ENCODE measurements around the gene STRIP1. TPM values are rescaled to one million over a fixed set of nuclear protein-coding genes. Genes with fewer than 3 reads are reported as not detected.
A peak's percentile ranks its signal among the peaks of the same experiment; 100 is the strongest.

STRIP1 gene, protein sequence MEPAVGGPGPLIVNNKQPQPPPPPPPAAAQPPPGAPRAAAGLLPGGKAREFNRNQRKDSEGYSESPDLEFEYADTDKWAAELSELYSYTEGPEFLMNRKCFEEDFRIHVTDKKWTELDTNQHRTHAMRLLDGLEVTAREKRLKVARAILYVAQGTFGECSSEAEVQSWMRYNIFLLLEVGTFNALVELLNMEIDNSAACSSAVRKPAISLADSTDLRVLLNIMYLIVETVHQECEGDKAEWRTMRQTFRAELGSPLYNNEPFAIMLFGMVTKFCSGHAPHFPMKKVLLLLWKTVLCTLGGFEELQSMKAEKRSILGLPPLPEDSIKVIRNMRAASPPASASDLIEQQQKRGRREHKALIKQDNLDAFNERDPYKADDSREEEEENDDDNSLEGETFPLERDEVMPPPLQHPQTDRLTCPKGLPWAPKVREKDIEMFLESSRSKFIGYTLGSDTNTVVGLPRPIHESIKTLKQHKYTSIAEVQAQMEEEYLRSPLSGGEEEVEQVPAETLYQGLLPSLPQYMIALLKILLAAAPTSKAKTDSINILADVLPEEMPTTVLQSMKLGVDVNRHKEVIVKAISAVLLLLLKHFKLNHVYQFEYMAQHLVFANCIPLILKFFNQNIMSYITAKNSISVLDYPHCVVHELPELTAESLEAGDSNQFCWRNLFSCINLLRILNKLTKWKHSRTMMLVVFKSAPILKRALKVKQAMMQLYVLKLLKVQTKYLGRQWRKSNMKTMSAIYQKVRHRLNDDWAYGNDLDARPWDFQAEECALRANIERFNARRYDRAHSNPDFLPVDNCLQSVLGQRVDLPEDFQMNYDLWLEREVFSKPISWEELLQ
- 24.4 and 25.7 TPM in 2 replicates for total RNA-seq (2014; rRNA removed; shearing (Covaris generic))

DNA sequence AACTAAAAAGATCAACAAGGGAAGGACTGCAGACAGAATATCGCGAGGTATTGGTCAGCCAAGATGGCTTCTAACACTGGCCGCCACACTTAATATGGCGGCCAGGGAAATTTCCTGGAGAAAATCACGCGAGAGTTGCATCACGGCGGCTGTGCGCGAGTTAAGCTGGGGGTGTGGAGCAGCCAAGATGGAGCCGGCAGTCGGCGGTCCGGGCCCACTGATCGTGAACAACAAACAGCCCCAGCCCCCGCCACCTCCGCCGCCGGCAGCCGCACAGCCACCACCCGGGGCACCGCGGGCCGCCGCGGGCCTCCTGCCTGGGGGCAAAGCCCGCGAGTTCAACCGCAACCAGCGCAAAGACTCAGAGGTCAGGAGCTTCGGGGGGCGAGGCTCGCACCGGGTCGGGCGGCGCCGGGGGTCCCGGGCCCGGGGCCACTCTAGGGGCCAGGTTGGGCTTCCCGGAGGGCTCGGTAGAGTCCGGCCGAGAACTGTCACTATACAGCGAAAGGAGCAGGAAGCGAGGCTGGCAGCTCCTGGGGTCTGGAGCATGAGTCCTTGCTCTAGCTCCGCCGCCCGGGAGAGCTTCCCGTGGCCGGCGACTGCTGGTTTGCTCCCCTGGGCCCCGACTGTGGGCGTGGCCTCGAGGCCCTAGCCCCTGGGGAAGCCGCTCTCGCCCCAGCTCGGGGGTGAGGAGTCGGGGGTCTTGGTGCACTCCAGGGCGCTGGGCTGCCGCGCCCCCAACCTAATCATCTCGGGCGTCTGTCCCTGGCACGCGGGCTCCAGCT lies at the start of gene STRIP1:
Gene STRIP1, plus strand, starts transcription at position 174 of the 785 bp plus-strand sequence. Its CDS starts 14 bp downstream, at position 188.
- DNase-seq (ENCODE audit: low spot score) = peak; percentile 95

DNA sequence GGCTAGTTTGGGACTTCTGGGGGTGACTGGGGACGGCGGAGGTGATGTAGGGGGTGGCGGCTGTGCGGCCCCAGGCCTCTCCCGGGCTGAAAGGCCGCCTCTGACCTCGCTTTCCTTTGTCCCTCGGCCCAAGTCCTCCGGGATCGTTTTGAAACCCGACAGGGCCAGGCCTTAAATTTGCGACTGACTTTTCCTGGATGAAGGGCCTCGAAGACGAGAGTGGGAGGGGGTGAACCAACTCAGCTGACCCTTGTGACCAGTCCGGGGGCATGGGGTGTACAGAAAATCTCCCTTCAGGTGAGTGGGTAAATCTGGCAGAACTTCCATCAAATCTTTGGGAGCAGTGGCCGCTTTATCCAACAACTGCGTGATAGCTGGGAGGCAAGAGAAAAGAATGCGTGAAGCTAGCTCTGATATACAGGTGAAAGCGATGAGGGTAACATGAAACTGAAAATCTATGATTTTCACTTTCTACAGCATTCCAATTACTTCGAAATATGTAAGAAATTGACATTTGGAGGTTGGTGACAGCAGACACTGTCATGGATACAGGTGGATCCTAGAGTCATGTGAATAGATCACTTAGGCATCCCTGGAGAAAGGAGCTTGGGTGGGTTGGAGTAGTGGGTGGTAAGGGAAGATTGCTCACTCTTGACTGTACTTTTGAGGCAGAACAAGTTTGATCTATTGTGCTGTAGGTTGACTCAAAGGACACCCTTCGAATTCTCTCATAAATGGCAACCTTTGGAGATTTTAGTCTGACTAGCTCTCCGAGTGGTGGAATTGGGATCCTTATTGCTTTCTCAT lies 49.0 kb upstream of the STRIP1 start:
- DNase-seq (ENCODE audit: low spot score) = no peak

DNA sequence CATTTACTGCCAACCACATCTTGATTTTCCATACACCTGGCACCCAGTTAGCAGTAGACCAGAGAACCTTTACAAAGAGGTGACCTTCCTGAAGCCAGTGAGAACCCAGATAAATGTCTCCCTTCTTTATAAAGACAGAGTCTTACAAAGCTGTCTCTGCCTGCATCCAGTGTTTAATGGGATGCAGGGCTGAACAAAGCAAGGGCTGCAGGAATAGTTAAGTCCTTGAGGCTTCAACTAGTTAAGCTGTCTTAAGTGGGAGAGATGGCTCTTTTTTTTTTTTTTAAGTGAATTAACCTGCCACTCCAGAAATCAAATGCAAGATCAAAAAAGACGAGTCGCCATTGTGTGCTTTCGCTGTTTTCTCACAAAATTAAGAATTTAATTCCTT lies 48.4 kb upstream of the STRIP1 start:
- DNase-seq (ENCODE audit: low spot score) = no peak

DNA sequence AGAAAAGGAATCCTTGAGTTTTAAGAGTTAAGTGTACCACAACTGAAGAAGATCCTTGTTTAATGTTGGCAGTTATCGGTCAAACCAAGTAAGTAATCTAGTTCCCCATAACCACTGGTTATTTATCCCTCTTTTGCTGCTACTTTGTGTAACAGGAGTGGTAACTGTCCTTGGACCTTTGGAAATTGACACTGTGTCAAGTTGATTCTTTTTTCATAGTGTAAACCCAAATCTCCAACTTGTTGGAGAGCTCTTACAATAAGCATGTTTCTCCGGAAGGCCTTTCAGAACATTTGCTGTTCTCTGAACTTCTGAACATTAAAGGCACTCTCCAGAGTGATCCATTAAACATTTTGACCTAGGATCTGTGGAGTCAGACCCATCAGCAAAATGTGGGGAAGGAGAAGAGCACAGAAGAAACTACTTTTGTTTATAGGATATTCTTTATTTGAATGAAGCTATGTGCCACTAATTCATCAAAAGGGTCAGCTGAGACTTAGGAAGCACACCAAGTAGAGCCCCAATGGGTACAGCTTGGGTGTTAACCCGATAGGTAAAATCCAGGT lies 46.0 kb upstream of the STRIP1 start:
- DNase-seq (ENCODE audit: low spot score) = no peak

DNA sequence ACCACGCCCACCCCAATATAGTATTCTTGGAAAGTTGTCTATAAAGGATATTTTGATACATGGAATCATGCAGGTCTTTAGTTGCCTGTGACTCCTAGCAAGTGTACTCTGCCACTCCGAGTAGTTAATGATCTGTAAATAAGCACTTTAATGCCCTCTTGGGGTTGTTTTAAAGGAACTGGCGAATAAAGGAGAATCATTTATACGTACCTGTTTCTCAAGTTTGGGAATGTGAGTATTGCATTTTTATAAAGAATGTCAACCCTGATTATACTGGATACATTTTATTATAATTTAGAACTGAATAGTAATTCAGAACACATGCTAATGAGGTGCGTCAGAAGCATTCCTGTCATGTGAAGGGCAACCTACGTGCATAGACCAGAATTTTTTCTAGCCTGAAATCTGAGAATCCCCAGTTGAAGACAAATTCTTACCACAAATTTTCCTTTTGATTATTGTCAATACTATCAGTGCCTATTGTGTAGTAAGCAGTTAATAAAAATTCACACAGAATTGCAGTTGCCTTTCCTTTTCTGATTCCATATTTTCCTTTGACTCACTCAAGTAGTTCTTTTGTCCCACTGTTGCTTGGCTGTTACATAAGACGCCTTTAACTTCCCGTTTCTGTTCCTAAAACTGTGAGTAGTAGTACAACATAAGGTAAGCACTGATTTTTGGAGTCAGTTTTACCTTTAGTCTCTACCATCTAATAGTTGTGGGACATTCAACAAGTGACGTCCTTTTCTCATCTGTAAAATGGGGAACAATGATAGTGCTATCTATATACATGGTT lies 44.7 kb upstream of the STRIP1 start:
- DNase-seq (ENCODE audit: low spot score) = no peak

DNA sequence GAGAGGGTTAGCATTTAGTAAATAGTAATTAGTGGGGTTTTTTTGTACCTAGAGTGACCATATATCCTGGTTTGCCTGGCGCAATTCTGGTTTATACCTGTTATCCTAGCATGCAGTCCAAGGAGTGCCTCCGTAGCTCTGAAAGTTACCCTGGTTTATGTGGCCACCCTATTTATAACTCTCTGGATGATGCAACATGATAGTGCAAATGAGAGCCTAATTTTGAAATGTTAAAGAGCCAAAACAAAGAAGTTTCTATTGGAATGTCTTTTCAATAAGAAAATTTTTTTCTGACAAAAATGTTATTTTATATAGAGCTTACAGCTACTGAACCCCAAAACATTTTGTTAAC lies 44.1 kb upstream of the STRIP1 start:
- DNase-seq (ENCODE audit: low spot score) = no peak

DNA sequence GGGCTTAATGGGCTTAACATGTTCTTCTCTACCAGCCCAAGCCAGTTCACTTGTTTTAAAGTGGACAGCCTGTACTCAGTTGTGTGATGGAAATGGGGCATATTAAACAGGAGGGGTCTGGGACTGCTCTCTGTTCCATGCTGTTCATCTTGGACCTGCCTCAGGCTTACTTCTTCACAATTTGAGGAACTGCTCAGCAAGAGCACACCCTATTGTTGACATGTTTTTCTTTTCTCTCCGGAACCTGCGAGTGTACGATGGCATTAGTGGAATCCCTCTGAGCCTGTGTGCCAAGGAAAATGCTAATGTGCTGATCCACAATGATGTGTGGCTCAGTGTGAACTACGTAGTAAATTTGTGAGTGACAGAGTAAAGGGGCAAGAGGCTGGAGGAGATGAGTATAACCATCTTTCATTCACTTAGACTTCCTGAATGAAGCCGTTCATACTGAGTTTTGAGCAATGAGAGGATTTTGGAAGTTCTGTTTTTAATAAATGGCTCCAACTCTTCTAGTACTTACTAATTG lies 43.0 kb upstream of the STRIP1 start:
- DNase-seq (ENCODE audit: low spot score) = no peak

DNA sequence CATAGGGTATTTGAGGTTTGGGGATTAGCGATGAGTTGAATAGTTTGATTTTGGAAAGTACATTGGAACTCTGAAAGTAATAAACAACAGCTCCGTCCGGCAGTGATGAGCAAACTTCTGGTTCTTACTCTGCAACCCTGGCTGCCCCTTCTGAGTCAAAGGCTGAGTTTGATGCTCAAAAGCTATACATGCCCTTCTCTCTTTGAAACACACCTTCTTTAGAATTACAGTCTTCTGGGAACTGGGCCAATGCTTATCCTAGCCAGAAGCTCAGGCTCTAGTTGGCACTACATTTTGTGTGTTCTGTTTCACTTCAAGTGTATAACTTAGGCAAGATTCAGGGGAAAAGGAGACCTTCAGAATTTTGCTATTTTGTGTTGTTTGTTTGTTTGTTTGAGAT lies 40.5 kb upstream of the STRIP1 start:
- no peak for DNase-seq (ENCODE audit: low spot score)

DNA sequence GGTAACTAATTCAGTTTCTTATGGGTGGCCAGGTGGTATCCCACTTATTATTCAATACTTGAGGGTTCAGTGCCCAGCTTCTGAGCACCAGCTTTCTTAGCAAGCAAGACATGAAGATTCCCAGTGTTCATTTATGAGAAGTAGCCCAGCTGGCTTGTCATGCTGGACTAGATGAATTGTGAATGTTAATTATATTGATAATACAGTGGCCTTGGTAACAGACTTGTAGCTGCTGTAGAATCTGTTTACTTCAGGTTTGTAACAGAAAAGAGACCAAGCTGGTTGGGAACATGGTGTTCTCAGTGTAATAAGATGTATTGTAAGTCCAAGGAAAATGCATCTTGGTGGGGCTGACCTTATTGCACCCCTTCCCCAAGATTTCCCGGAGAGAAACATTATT lies 39.8 kb upstream of the STRIP1 start:
- DNase-seq (ENCODE audit: low spot score) = no peak

DNA sequence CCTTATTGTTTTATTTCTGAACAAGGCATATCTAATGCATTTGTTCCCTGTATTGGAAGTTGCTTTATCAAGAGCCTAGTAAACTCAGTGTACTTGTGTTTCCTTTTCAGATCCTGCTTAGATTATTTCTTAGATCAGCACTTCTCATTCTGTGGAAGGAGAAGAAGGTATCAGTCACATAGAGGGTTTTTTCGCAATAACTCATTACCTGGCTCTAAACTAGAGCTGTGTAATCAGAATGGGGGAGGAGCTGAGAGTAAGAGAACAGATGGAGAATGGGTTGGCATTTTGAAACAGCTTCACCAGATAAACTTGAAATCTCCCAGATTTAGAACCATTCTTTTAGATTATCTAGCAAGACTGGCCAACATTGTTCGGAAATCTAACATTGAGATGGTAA lies 38.9 kb upstream of the STRIP1 start:
- DNase-seq (ENCODE audit: low spot score) = no peak

DNA sequence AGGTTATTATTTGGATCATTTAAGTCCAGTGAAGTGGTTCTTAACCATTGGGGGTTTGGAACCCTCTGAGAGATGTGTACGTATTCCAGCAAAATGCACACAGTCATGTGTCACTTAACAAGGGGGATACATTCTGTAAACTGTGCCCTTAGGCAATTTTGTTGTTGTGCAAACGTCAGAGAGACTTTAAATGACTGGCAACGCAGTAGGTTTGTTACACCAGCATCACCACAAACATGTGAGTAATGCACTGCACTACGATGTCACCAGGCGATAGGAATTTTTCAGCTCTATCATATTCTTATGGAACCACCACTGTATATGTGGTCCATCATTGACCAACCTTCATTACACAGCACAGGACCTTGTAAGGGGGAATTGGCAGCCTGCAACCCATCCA lies 37.9 kb upstream of the STRIP1 start:
- no peak for DNase-seq (ENCODE audit: low spot score)

DNA sequence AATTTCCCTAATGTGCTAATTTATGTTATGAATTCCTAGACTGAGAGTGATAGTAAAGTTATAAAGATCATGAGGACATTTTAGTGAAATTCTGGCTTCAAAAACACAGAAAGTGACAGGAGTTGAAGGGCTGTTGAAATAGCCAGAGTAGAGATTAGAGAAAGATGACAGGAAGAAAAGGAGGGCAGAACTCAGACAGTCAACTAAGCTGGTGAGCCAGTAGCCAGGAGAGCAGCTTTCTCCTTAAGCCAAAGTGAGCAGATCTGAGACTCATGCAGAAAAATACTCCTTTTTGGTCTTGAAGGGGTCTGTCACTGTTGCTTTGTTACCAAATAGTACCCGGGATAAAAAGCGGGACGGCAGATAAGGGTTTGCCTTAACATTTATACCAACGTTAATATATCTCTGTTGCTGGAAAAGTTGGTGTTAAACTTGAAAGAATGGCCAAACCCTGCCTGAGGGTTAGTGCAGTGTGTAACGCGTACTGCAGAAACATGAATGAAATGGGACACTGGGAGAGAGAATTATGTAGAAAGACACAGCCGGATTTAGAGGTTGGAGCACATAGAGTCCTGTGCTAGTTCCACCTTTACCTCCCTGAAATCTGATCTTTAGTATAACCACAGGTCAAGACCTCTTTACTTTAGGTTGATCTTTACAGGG lies 37.1 kb upstream of the STRIP1 start:
- DNase-seq (ENCODE audit: low spot score) = no peak

DNA sequence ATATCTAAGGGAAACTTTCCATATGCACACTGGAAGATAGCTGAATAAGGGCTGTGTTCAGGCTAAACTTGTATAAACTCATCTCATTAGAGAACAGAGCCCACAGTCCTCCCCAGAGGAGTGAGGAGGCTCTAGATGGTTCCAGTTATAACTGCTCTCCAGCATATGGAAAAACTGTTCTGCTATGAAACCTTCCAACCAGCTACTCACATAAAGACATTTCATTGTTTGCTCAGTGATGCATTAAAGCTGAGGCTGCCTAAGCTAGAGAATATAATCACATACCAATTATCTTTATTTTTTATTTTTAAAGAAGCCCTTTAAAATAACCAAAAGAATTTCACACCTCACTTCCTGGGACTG lies 36.6 kb upstream of the STRIP1 start:
- no peak for DNase-seq (ENCODE audit: low spot score)

DNA sequence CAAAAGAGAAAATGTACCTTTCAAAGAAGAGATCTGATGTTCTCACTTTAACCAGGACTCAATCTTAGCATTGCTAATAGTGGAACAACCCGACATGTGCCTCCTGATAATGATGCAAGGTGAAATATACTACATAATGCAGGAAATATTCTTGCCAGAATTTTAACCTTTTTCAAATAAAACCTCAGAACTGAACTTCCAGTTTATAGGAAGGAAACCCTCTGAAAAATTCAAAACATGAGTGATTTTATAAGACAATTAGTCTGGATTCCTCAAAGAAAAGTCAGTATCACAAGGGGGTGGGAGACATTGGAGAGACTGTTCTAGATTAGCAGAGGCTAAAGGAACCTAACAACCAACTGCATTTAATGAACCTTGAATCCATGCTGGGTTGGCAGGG lies 31.7 kb upstream of the STRIP1 start:
- no peak for DNase-seq (ENCODE audit: low spot score)

DNA sequence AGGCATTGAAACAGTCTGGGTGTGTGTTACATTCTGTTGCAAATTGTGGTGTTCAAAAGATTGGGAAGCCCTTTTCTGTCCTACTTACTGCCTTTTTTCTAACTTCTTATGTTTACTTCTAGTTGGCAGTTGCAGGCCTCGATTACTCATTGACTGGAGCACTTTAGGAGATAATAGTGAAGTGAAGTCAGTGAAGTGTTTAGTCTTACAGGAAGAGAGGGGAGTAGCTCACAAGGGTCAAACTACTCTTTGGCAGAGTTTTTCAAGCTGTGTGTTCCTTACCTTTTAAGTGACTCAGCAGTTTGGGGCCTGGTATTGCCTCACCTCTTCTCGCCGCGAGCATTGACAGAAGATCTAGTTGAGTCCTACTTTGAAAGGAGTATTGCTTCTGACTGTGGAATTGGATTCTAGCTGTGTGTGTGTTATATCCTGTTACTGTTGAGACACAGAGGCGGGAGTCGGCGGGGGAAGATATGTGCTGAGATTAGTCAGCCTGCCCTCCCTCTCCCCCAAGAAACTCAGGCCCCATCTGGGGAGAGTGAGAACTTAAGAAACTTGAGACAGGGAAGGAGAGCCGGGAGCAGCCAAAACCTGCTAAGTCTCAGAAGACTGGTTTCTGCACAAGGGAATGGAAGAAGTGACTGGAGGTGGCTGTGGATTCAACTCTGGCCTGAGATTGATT lies 30.5 kb upstream of the STRIP1 start:
- DNase-seq (ENCODE audit: low spot score) = peak; percentile 85

DNA sequence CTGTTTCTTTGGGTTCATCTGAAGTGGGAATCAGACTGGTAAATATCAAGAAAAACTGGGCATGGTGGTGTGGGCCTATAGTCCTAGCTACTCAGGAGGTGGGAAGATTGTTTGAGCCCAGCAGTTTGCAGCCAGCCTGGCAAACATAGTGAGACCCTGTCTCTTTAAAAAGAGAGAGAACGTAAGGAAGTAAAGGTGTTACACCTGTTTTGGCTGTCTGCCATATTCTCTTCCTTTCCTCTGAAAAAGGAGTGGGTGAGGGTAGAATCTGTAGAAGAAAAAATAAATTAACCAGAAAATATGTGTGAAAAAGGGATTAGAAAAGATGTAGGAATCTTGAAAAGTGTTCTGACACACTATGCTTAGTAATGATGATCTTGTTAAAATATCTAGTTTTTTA lies 29.8 kb upstream of the STRIP1 start:
- DNase-seq (ENCODE audit: low spot score) = no peak

DNA sequence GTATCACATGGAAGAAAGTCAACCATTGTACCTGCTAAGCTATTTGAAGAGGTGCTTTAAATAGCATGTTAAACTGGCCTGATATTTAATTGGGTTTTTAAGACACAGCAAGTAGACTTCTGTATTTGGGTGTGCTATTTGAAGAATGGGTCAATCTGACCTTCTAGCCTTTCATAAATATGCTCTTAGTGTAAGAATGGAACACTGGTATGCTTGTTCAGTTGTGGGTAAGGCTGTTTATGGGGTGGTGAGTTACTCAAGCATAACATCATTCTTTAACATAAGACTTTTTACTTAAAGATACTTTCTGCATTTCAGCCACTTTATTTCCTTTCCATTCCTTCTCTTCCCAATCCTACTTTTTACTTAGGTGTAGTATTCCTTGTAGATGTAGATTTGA lies 28.5 kb upstream of the STRIP1 start:
- no peak for DNase-seq (ENCODE audit: low spot score)

DNA sequence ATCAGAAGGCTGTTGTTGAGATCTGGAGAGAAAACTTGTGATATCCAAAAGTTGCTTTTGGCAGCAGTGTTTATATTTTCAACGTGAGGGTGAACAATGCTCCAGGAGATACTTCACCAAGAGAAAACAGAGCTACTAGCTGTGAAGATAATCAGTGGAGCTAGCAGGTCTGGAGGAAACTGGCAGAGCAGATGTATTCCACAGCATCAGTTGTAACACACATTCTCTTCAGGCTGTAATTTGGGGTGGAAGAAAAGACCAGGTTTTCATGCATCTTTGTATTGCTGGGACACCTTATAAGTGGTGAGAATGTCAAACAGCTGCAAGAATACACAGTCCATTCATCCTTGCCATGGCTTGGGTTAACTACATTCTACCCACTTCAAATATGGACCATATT lies 27.9 kb upstream of the STRIP1 start:
- DNase-seq (ENCODE audit: low spot score) = no peak
